Endodermal cell (in vitro differentiated cells): ENCODE measurements around the gene MRE11. TPM values are rescaled to one million over a fixed set of nuclear protein-coding genes. Genes with fewer than 3 reads are reported as not detected.
"Not testable (repeated sequence)": the region's sequence is repeated elsewhere in the genome, so short reads cannot be mapped to it uniquely, and the experiment has no call there.

Experiments used
- DNase-seq: peaks from one replicate; pipeline ENCODE4 v3.0.0-alpha.2; 2017
- H3K27ac ChIP-seq: 2 replicates; pipeline ENCODE4 v1.5.1; 2013; ENCODE audit warnings: mild to moderate bottlenecking, low read depth, low read length, moderate library complexity
- H3K27me3 ChIP-seq: 2 replicates; pipeline ENCODE4 v1.6.1; 2013; ENCODE audit warnings: mild to moderate bottlenecking, low read length, moderate library complexity; ENCODE audit not compliant: insufficient read depth, control insufficient read depth, poor library complexity, severe bottlenecking
- H3K36me3 ChIP-seq: 2 replicates; pipeline ENCODE4 v1.7.0; 2013; ENCODE audit warnings: mild to moderate bottlenecking, low read length, moderate library complexity; ENCODE audit not compliant: control insufficient read depth, insufficient read depth
- H3K4me1 ChIP-seq: one replicate; pipeline ENCODE4 v1.7.0; 2013; ENCODE audit warnings: low read length; ENCODE audit not compliant: control insufficient read depth, insufficient read depth
- H3K4me3 ChIP-seq: 2 replicates; pipeline ENCODE4 v1.5.1; 2013; ENCODE audit warnings: mild to moderate bottlenecking, low read length, moderate library complexity
- H3K9ac ChIP-seq: 2 replicates; pipeline ENCODE4 v1.6.1; 2013; ENCODE audit warnings: mild to moderate bottlenecking, low read length, moderate library complexity; ENCODE audit not compliant: poor library complexity, severe bottlenecking; ENCODE audit errors: extremely low read depth
- H3K9me3 ChIP-seq: 2 replicates; pipeline ENCODE4 v1.6.1; 2013; ENCODE audit warnings: mild to moderate bottlenecking, low read length, moderate library complexity; ENCODE audit not compliant: control insufficient read depth
- H3K27ac Mint-ChIP-seq: 2 replicates; pipeline ENCODE4 v1.8.0; 2020; ENCODE audit warnings: mixed read lengths
- H3K27me3 Mint-ChIP-seq: 2 replicates; pipeline ENCODE4 v1.8.0; 2021; ENCODE audit warnings: mild to moderate bottlenecking, mixed read lengths; ENCODE audit not compliant: insufficient read depth
- H3K36me3 Mint-ChIP-seq: 2 replicates; pipeline ENCODE4 v1.8.0; 2020; ENCODE audit warnings: low read depth, mixed read lengths
- H3K4me1 Mint-ChIP-seq: 2 replicates; pipeline ENCODE4 v1.8.0; 2020; ENCODE audit warnings: mixed read lengths
- H3K4me3 Mint-ChIP-seq: 2 replicates; pipeline ENCODE4 v1.8.0; 2020; ENCODE audit warnings: mild to moderate bottlenecking, moderate library complexity, mixed read lengths
- H3K9me3 Mint-ChIP-seq: 2 replicates; pipeline ENCODE4 v1.8.0; 2020; ENCODE audit warnings: mild to moderate bottlenecking, mixed read lengths
- WGBS, 2 experiments: methylation state at CpG; one replicate each; pipeline versions ENCODE4 v1.1.5 to v1.1.7; 2013; ENCODE audit warnings: missing lambda C conversion rate in 2 of 2, mixed read lengths in 1 of 2; ENCODE audit not compliant: insufficient coverage in 1 of 2, insufficient read length in 1 of 2; 5-methylcytosine and 5-hydroxymethylcytosine counted together
- total RNA-seq, 2 donors: library from RNA; stranded (reverse); fragmentation: NEBNext Ultra II Directional in 1 of 2; extraction: Animal tissue kit (Norgen Biotek cat#: 25700) in 1 of 2; gene quantifications; 2 replicates in 1 of 2; 3 replicates in 1 of 2; pipeline ENCODE4 v1.2.1, GENCODE V29; 2021
- TF ChIP-seq, protein P1 (sequence below): fragments of 200-600 bp; sonication (generic); conservative IDR thresholded peaks from 2 replicates; pipeline ENCODE4 v1.5.0; 2021; ENCODE audit warnings: antibody characterized with exemption, mild to moderate bottlenecking

MRE11 gene
- total RNA-seq, 2 donors from 2014 or later, result 38.1 to 43.5 TPM

DNA sequence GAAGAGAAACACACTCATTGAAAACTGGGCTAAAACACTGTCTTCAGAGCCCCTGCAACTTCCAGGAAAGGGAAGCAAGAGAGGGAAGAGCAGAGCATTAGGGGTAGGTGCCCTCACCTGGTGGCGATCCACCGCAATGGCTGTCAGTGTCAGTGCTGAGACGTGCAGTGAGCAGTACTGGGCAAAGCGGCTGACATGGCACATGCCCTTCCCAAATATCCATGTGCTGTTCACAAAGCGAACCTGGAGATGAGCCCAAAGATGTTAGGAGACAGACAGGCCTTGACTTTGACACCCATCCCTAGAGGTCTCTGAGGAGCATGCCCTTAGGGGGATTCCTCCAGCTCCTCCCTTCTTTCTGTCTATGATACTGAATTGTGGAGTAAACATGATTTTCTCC, 97.4 kb downstream of the MRE11 start:
- Histone ChIP-seq H3K27me3 (peaks cover 29% of the 10 kb centered on the region), H3K4me3 (no peak overlapping the region), H3K9ac (no peak overlapping the region), H3K4me1 (peaks cover 5% of the 10 kb centered on the region), H3K36me3 (no peaks in the 10 kb centered on the region), H3K27ac (no peak overlapping the region), H3K9me3 (no peaks in the 10 kb centered on the region)
- Mint-ChIP-seq H3K27me3 (peaks cover 33% of the 10 kb centered on the region), H3K36me3 (no peaks in the 10 kb centered on the region), H3K4me3 (no peak overlapping the region), H3K4me1 (peaks cover 14% of the 10 kb centered on the region), H3K27ac (no peak overlapping the region), H3K9me3 (no peaks in the 10 kb centered on the region)
- 92 to 94% methylated on average over 4 to 5 of the region's 5 CpGs for WGBS, 2 experiments
- no peak for DNase-seq
- TF ChIP-seq, protein P1, sequence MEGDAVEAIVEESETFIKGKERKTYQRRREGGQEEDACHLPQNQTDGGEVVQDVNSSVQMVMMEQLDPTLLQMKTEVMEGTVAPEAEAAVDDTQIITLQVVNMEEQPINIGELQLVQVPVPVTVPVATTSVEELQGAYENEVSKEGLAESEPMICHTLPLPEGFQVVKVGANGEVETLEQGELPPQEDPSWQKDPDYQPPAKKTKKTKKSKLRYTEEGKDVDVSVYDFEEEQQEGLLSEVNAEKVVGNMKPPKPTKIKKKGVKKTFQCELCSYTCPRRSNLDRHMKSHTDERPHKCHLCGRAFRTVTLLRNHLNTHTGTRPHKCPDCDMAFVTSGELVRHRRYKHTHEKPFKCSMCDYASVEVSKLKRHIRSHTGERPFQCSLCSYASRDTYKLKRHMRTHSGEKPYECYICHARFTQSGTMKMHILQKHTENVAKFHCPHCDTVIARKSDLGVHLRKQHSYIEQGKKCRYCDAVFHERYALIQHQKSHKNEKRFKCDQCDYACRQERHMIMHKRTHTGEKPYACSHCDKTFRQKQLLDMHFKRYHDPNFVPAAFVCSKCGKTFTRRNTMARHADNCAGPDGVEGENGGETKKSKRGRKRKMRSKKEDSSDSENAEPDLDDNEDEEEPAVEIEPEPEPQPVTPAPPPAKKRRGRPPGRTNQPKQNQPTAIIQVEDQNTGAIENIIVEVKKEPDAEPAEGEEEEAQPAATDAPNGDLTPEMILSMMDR, result no peak

DNA sequence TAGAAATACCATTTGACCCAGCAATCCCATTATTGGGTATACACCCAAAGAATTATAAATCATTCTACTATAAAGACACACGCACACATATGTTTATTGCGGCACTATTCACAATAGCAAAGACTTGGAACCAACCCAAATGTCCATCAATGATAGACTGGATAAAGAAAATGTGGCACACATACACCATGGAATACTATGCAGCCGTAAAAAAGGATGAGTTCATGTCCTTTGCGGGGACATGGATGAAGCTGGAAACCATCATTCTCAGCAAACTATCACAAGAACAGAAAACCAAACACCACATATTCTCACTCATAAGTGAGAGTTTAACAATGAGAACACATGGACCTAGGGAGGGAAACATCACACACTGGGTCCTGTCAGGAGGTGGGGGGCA, 101.7 kb downstream of the MRE11 start:
- not testable (repeated sequence) for H3K4me1 Mint-ChIP-seq
- WGBS, 2 experiments, result 100% methylated on average over 1 of the region's 4 CpGs; no CpG with 5 or more reads in 1 of the 2 experiments

DNA sequence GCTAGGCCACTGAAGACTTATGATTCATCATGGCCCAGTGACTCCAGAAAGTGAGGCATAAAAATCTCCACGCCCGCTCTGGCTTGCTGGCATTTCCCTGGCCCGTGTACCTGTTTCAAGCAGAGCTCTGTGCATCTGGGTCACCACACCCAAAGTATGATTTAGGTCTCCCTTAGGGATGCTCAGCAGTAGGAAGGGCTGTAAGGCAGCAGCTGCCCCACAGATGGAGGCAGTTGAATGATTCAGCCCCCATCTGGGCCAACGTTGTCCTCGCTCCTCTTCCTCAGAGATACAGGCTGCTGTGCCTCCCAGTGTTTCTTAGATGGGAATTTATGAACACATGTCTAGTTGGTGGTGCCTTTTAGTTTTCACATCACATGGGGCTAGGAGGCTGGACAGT, 114.0 kb downstream of the MRE11 start:
- no peaks in the 10 kb centered on the region for H3K27me3 Mint-ChIP-seq
- H3K9me3 ChIP-seq, result no peaks in the 10 kb centered on the region
- H3K36me3 ChIP-seq, result no peaks in the 10 kb centered on the region
- no peaks in the 10 kb centered on the region for H3K4me1 Mint-ChIP-seq
- 95 to 97% methylated on average over 4 to 5 of the region's 5 CpGs for WGBS, 2 experiments
- no peak overlapping the region for H3K27ac ChIP-seq
- no peaks in the 10 kb centered on the region for H3K27me3 ChIP-seq
- no peak overlapping the region for H3K4me3 ChIP-seq
- no peak overlapping the region for H3K9ac ChIP-seq
- peaks cover 4% of the 10 kb centered on the region for H3K36me3 Mint-ChIP-seq
- H3K4me3 Mint-ChIP-seq, result no peak overlapping the region
- DNase-seq, result no peak
- TF ChIP-seq, protein P1, result no peak
- peaks cover 13% of the 10 kb centered on the region for H3K9me3 Mint-ChIP-seq
- H3K27ac Mint-ChIP-seq, result no peak overlapping the region
- no peaks in the 10 kb centered on the region for H3K4me1 ChIP-seq

More for the DNA sequence above, 101.7 kb downstream of the MRE11 start:
- H3K27ac Mint-ChIP-seq, H3K27me3 Mint-ChIP-seq, H3K9ac ChIP-seq, DNase-seq, H3K4me3 ChIP-seq, H3K9me3 ChIP-seq, H3K27ac ChIP-seq, H3K36me3 ChIP-seq, H3K27me3 ChIP-seq, H3K36me3 Mint-ChIP-seq, H3K4me3 Mint-ChIP-seq, H3K4me1 ChIP-seq: not testable (repeated sequence)
- peaks cover 10% of the 10 kb centered on the region for H3K9me3 Mint-ChIP-seq

DNA sequence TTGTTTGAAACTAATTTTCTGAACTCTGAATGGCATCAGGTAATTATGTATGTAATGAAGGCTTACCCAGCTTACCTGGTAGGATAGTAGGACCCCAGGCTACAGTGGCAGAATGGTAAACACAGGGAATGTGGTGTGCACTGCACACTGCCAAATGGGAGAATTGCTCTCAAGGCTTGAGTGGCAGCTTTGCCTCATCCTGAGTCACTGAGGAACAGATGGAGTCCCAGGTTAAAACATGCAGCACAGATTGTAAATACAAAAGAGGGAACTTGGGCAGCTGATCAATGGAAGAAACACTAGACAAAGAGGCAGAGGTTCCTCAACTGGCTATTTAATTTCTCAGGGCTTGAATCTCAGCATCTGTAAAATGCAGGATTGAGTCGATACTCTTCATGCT, 116.8 kb downstream of the MRE11 start:
- WGBS, 2 experiments, result 90 to 100% methylated on average over 1 of the region's 1 CpG
- Histone ChIP-seq H3K27me3 (no peaks in the 10 kb centered on the region), H3K9ac (no peak overlapping the region), H3K36me3 (no peaks in the 10 kb centered on the region), H3K4me3 (no peak overlapping the region), H3K9me3 (no peaks in the 10 kb centered on the region), H3K4me1 (no peaks in the 10 kb centered on the region), H3K27ac (no peak overlapping the region)
- Mint-ChIP-seq H3K9me3 (peaks cover 4% of the 10 kb centered on the region), H3K27ac (no peak overlapping the region), H3K36me3 (no peaks in the 10 kb centered on the region), H3K4me1 (no peaks in the 10 kb centered on the region), H3K4me3 (no peak overlapping the region), H3K27me3 (peaks cover 2% of the 10 kb centered on the region)
- TF ChIP-seq, protein P1, result no peak
- DNase-seq, result no peak

DNA sequence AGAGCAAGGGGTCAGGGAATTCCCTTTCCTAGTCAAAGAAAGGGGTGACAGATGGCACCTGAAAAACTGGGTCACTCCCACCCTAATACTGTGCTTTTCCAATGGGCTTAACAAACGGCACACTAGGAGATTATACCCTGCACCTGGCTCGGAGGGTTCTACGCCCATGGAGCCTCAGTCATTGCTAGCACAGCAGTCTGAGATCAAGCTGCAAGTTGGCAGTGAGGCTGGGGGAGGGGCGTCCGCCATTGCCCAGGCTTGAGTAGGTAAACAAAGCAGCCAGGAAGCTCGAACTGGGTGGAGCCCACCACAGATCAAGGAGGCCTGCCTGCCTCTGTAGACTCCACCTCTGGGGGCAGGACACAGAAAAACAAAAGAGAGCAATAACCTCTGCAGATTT, 123.1 kb downstream of the MRE11 start:
- DNase-seq, H3K27me3 Mint-ChIP-seq, H3K27ac Mint-ChIP-seq, H3K4me3 ChIP-seq, H3K36me3 Mint-ChIP-seq, H3K27me3 ChIP-seq, H3K4me1 Mint-ChIP-seq, H3K4me1 ChIP-seq, H3K9me3 ChIP-seq, H3K9ac ChIP-seq, H3K4me3 Mint-ChIP-seq, H3K36me3 ChIP-seq, H3K27ac ChIP-seq: not testable (repeated sequence)
- H3K9me3 Mint-ChIP-seq, result peaks cover 28% of the 10 kb centered on the region
- WGBS, 2 experiments, result 78 to 86% methylated on average over 4 to 6 of the region's 6 CpGs
